NCI-H1048 (cell line): ENCODE measurements around the gene USH1C.

Experiments
- DNase-seq: peaks from one replicate; lab custom pipeline; 2025; lab: John Stamatoyannopoulos, UW

USH1C gene

GRCh38 chr11:17570034-17570433, 25.8 kb upstream of the USH1C start:
- DNase-seq: no peak

- no peak for DNase-seq
These were observed 24.7 kb upstream of the USH1C start for GRCh38 chr11:17568944-17569343.

- no peak for DNase-seq
These were observed 20.4 kb upstream of the USH1C start for GRCh38 chr11:17564687-17565042.

- DNase-seq: no peak
These were observed 19.9 kb upstream of the USH1C start for GRCh38 chr11:17563961-17564686.

GRCh38 chr11:17563231-17563646, 19.0 kb upstream of the USH1C start:
- no peak for DNase-seq

GRCh38 chr11:17561526-17561925, 17.3 kb upstream of the USH1C start:
- DNase-seq: no peak

GRCh38 chr11:17561111-17561415, 16.8 kb upstream of the USH1C start:
- no peak for DNase-seq

GRCh38 chr11:17560281-17561110, 16.3 kb upstream of the USH1C start:
- DNase-seq: no peak

- no peak for DNase-seq
These were observed 15.3 kb upstream of the USH1C start for GRCh38 chr11:17559341-17560087.

GRCh38 chr11:17558916-17559315, 14.7 kb upstream of the USH1C start:
- DNase-seq: no peak

GRCh38 chr11:17558025-17558780, 14.0 kb upstream of the USH1C start:
- DNase-seq: no peak

- DNase-seq: no peak
These were observed 12.8 kb upstream of the USH1C start for GRCh38 chr11:17556999-17557398.

GRCh38 chr11:17554487-17554886, 10.3 kb upstream of the USH1C start:
- no peak for DNase-seq

GRCh38 chr11:17553249-17553546, 9.0 kb upstream of the USH1C start:
- no peak for DNase-seq

GRCh38 chr11:17552392-17553248, 8.4 kb upstream of the USH1C start:
- no peak for DNase-seq

- no peak for DNase-seq
These were observed 7.8 kb upstream of the USH1C start for GRCh38 chr11:17552041-17552355.

- DNase-seq: no peak
These were observed 7.3 kb upstream of the USH1C start for GRCh38 chr11:17551347-17552040.

GRCh38 chr11:17550450-17551346, 6.5 kb upstream of the USH1C start:
- no peak for DNase-seq

- no peak for DNase-seq
These were observed 4.2 kb upstream of the USH1C start for GRCh38 chr11:17548444-17548843.

- DNase-seq: no peak
These were observed 3.7 kb upstream of the USH1C start for GRCh38 chr11:17547932-17548331.
